SK-N-MC (cell line): ENCODE results near the gene UGGT2.

ENCODE experiments used
- EZH2 ChIP-seq: fragments of 200-600 bp; sonication (generic); IDR thresholded peaks from one replicate; pipeline ENCODE4 v1.6.1; 2017; ENCODE audit warnings: antibody characterized with exemption
- POLR2AphosphoS5 ChIP-seq: IDR thresholded peaks from 2 replicates; pipeline ENCODE4 v1.6.1; 2012; ENCODE audit warnings: mild to moderate bottlenecking, low read depth, low read length, borderline replicate concordance

DNA sequence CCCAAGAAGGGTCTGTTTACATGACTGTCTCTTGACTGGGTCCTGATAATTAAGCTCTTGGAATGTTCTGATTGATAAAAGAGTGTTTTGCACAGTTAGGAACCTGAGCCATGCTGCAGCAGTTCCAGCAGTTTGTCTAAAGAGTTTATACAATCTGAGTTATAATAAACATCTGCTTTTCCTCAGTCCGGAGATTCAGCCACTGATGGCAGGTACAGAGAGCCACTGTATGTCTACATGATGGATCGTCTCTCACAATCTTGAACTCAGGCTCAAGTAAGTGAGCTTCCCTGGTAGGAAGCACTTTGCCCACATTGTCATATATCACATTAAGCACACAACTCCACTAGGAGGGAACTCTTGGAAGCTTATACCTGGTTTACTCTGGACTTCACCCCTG lies 84.3 kb downstream of the UGGT2 start:
- TF ChIP-seq EZH2 (no peak), POLR2AphosphoS5 (no peak)
